OCI-LY3 (cell line): ENCODE measurements around the gene RFC1.
"Not testable (repeated sequence)": the region's sequence is repeated elsewhere in the genome, so short reads cannot be mapped to it uniquely, and the experiment has no call there.

Source experiments
- H2AFZ ChIP-seq: fragments of 200-600, 300-600 bp; shearing (Covaris generic); 2 replicates; pipeline ENCODE4 v1.6.0; 2014; ENCODE audit warnings: antibody characterized with exemption, low read depth, low read length
- H3K27ac ChIP-seq: fragments of 200-600, 300-600 bp; sonication (generic); 2 replicates; pipeline ENCODE4 v1.5.1; 2014; ENCODE audit warnings: mild to moderate bottlenecking, low read length, moderate library complexity, mixed read lengths
- H3K27me3 ChIP-seq: fragments of 200-600, 300-600 bp; sonication (generic); 2 replicates; pipeline ENCODE4 v1.6.1; 2014; ENCODE audit warnings: low read depth, low read length, mixed read lengths
- H3K36me3 ChIP-seq: fragments of 200-600, 300-600 bp; sonication (generic); replicated peaks from 2 replicates; pipeline ENCODE3; 2014; ENCODE audit warnings: low read depth, low read length, mixed read lengths
- H3K4me1 ChIP-seq: fragments of 300-600, 200-600 bp; sonication (generic); 2 replicates; pipeline ENCODE4 v1.6.1; 2014; ENCODE audit warnings: low read length, mixed read lengths
- H3K4me2 ChIP-seq: fragments of 200-600, 300-600 bp; sonication (generic); 2 replicates; pipeline ENCODE4 v1.6.1; 2014; ENCODE audit warnings: low read length, mixed read lengths
- H3K4me3 ChIP-seq: fragments of 300-600, 200-600 bp; sonication (generic); 2 replicates; pipeline ENCODE4 v1.5.1; 2014; ENCODE audit warnings: antibody characterized with exemption, mild to moderate bottlenecking, low read length, moderate library complexity
- H3K79me2 ChIP-seq: fragments of 300-600, 200-600 bp; shearing (Covaris generic); 2 replicates; pipeline ENCODE4 v1.6.1; 2014; ENCODE audit warnings: mild to moderate bottlenecking, low read length, mixed read lengths
- H3K9ac ChIP-seq: fragments of 300-600, 200-600 bp; shearing (Covaris generic); 2 replicates; pipeline ENCODE4 v1.6.0; 2014; ENCODE audit warnings: mild to moderate bottlenecking, low read length, moderate library complexity
- H3K9me3 ChIP-seq: fragments of 200-600, 300-600 bp; shearing (Covaris generic); 2 replicates; pipeline ENCODE4 v1.6.1; 2014; ENCODE audit warnings: low read length, mixed read lengths; ENCODE audit not compliant: insufficient read depth
- H4K20me1 ChIP-seq: fragments of 200-600, 300-600 bp; sonication (generic); 2 replicates; pipeline ENCODE4 v1.6.1; 2016; ENCODE audit warnings: low read length, mixed read lengths; ENCODE audit not compliant: insufficient read depth
- EZH2phosphoT487 ChIP-seq: fragments of 200-600 bp; shearing (Covaris generic); IDR thresholded peaks from 2 replicates; pipeline ENCODE4 v1.6.1; 2018; ENCODE audit warnings: antibody characterized with exemption, mixed run types, low read depth
- TF ChIP-seq, protein P1 (sequence below): fragments of 200-600, 300-600 bp; sonication (generic); IDR thresholded peaks from 2 replicates; pipeline ENCODE4 v1.5.1; 2014; ENCODE audit warnings: antibody characterized with exemption, low read length, low read depth

RFC1 gene

DNA sequence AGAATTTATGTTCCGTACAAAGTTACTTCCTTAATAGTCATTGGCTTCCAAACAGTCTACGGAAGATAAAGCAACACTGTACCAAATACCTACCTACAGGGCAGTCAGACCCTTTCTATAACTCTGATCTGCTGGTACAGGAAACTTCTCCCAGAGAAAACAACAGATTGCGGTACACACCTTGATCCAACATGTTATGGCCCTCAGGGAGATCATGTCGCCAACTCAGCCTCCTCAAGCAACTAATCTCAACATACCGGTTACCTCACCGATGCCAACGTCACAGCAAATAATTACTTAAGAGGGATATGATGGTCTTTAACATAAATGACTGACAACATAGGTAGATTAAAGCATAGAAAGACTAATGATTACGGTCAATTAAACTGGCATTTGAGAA, 70.4 kb downstream of the RFC1 start:
- Histone ChIP-seq H2AFZ (no peak overlapping the region), H3K79me2 (no peaks in the 10 kb centered on the region), H3K27me3 (no peaks in the 10 kb centered on the region), H3K4me1 (peaks cover 6% of the 10 kb centered on the region), H3K4me3 (no peak overlapping the region), H4K20me1 (no peaks in the 10 kb centered on the region), H3K9ac (no peak overlapping the region), H3K36me3 (peaks cover 54% of the 10 kb centered on the region), H3K27ac (no peak overlapping the region), H3K4me2 (no peak overlapping the region), H3K9me3 (no peaks in the 10 kb centered on the region)
- no peak for TF ChIP-seq EZH2phosphoT487
- TF ChIP-seq, protein P1, sequence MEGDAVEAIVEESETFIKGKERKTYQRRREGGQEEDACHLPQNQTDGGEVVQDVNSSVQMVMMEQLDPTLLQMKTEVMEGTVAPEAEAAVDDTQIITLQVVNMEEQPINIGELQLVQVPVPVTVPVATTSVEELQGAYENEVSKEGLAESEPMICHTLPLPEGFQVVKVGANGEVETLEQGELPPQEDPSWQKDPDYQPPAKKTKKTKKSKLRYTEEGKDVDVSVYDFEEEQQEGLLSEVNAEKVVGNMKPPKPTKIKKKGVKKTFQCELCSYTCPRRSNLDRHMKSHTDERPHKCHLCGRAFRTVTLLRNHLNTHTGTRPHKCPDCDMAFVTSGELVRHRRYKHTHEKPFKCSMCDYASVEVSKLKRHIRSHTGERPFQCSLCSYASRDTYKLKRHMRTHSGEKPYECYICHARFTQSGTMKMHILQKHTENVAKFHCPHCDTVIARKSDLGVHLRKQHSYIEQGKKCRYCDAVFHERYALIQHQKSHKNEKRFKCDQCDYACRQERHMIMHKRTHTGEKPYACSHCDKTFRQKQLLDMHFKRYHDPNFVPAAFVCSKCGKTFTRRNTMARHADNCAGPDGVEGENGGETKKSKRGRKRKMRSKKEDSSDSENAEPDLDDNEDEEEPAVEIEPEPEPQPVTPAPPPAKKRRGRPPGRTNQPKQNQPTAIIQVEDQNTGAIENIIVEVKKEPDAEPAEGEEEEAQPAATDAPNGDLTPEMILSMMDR = no peak

DNA sequence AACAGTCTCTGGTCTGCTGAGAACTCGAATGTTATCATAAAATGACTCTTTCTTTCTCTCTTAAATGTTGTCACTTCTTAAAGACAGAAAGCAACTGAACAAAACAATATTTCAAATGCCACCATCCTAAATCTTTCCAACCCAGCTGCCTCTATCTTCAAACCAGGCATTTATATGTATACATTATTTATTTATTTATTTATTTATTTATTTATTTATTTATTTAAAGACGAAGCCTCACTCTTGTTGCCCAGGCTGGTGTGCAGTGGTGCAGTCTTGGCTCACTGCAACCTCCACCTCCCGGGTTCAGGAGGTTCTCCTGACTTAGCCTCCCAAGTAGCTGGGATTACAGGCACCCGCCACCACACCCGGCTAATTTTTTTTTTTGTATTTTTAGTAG, 73.7 kb downstream of the RFC1 start:
- not testable (repeated sequence) for H3K9ac ChIP-seq, H3K27me3 ChIP-seq, H4K20me1 ChIP-seq, H3K4me2 ChIP-seq, H3K79me2 ChIP-seq, H3K4me1 ChIP-seq, H3K4me3 ChIP-seq, H3K27ac ChIP-seq, H2AFZ ChIP-seq, H3K9me3 ChIP-seq
- peaks cover 54% of the 10 kb centered on the region for H3K36me3 ChIP-seq

DNA sequence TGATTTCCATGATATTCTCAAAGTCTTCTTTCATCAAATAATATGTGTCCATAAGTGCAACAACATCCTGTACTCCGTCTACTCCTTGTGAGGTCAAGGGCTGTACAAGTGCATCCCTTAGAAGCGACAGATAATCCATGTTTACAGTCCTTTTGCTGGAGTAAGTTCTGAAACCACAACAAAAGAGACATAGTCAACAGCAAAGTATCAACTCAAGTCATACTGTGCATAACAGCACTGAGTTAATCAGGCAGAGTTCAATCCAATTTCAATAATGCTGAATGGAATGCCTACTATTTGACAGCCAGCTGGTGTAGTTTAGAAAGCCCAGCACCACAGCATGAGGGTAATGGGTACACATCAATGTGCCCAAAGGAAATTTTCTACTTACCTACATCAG, 74.5 kb downstream of the RFC1 start:
- no peak overlapping the region for H3K4me3 ChIP-seq
- H3K27ac ChIP-seq = no peak overlapping the region
- H3K4me2 ChIP-seq = no peak overlapping the region
- no peak overlapping the region for H2AFZ ChIP-seq
- no peak overlapping the region for H3K9ac ChIP-seq
- H3K9me3 ChIP-seq = no peaks in the 10 kb centered on the region
- H3K36me3 ChIP-seq = peaks cover 60% of the 10 kb centered on the region
- no peak for TF ChIP-seq EZH2phosphoT487
- TF ChIP-seq, protein P1 = no peak
- no peaks in the 10 kb centered on the region for H4K20me1 ChIP-seq
- no peaks in the 10 kb centered on the region for H3K79me2 ChIP-seq
- H3K4me1 ChIP-seq = peaks cover 6% of the 10 kb centered on the region
- no peaks in the 10 kb centered on the region for H3K27me3 ChIP-seq

DNA sequence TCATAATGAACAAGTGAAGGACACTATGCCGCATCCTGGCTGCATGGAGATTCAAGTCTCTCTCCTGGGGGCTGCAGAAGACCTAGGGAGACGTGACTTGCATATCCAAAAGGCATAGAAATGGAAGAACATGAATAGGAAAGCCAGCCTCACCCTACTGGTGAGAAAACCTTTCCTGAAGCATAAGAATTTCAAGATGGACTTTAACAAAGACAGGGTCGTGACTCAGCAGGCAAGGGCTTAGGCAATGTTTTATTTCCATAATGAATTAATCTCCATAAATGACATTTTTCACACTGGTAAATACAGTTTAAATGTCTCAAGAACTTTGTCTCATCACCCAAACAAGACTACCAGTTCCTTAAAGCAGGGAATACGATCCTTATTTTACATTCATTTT, 78.9 kb downstream of the RFC1 start:
- H3K27me3 ChIP-seq = no peaks in the 10 kb centered on the region
- no peaks in the 10 kb centered on the region for H3K9me3 ChIP-seq
- H3K79me2 ChIP-seq = no peaks in the 10 kb centered on the region
- H2AFZ ChIP-seq = no peak overlapping the region
- no peak overlapping the region for H3K9ac ChIP-seq
- TF ChIP-seq EZH2phosphoT487 = no peak
- TF ChIP-seq, protein P1 = no peak
- H3K36me3 ChIP-seq = peaks cover 46% of the 10 kb centered on the region
- no peaks in the 10 kb centered on the region for H3K4me1 ChIP-seq
- no peak overlapping the region for H3K4me2 ChIP-seq
- H3K27ac ChIP-seq = no peak overlapping the region
- no peak overlapping the region for H3K4me3 ChIP-seq
- no peaks in the 10 kb centered on the region for H4K20me1 ChIP-seq

DNA sequence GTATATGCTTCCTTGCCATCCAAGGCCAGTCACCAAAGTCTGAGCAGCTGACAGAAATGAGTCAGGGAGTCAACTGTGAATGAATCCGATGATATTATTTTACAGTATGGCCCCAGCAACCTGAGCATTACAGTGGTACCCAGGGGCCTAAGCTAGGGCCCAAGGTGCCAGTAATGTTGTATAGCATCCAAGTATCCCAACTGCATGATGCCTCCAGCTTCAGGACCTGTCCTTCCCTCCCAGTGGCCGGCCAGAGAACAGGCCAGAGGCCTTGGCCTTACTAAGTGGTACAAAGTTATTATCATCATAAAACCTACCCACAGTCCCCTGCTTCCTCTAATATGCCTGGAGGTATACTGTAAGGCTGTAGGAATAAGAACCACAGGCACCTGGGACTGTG, 79.9 kb downstream of the RFC1 start:
- Histone ChIP-seq H3K4me1 (no peaks in the 10 kb centered on the region), H3K79me2 (no peaks in the 10 kb centered on the region), H3K27ac (no peak overlapping the region), H3K4me2 (no peak overlapping the region), H3K4me3 (no peak overlapping the region), H3K36me3 (peaks cover 36% of the 10 kb centered on the region), H3K27me3 (no peaks in the 10 kb centered on the region), H3K9me3 (no peaks in the 10 kb centered on the region), H3K9ac (no peak overlapping the region), H2AFZ (no peak overlapping the region), H4K20me1 (no peaks in the 10 kb centered on the region)
- TF ChIP-seq EZH2phosphoT487 = no peak
- TF ChIP-seq, protein P1 = no peak
